Mesothelial cell of epicardium (in vitro differentiated cells): ENCODE data around the gene RTP5. TPM values are rescaled to one million over a fixed set of nuclear protein-coding genes. Genes with fewer than 3 reads are reported as not detected.
"Not testable (repeated sequence)": the region's sequence is repeated elsewhere in the genome, so short reads cannot be mapped to it uniquely, and the experiment has no call there.

Source experiments
- DNase-seq, 2 experiments: peaks; one replicate each; pipeline ENCODE4 v3.0.0; 2021; ENCODE audit warnings: low spot score in 2 of 2; ENCODE audit not compliant: unreplicated experiment in 2 of 2
- H3K27ac Mint-ChIP-seq: 2 replicates; pipeline ENCODE4 v1.8.0; 2021; ENCODE audit warnings: mixed read lengths
- H3K27me3 Mint-ChIP-seq: 2 replicates; pipeline ENCODE4 v1.8.0; 2021; ENCODE audit warnings: low read depth, mixed read lengths
- H3K36me3 Mint-ChIP-seq: 2 replicates; pipeline ENCODE4 v1.8.0; 2021; ENCODE audit warnings: mixed read lengths
- H3K4me1 Mint-ChIP-seq: 2 replicates; pipeline ENCODE4 v1.8.0; 2021; ENCODE audit warnings: mixed read lengths
- H3K4me3 Mint-ChIP-seq: 2 replicates; pipeline ENCODE4 v1.8.0; 2021; ENCODE audit warnings: mild to moderate bottlenecking, moderate library complexity, mixed read lengths
- H3K9me3 Mint-ChIP-seq: 2 replicates; pipeline ENCODE4 v1.8.0; 2021; ENCODE audit warnings: mixed read lengths
- total RNA-seq: library from RNA; stranded (reverse); gene quantifications from 3 replicates; pipeline ENCODE4 v1.2.1, GENCODE V29; 2021
- TF ChIP-seq, protein P1 (sequence below): fragments of 200-600 bp; sonication (generic); IDR thresholded peaks from one replicate; pipeline ENCODE4 v1.5.0; 2021; ENCODE audit warnings: antibody characterized with exemption; ENCODE audit not compliant: unreplicated experiment

RTP5 gene
- total RNA-seq, 1 donor from 2014 or later: not detected

DNA sequence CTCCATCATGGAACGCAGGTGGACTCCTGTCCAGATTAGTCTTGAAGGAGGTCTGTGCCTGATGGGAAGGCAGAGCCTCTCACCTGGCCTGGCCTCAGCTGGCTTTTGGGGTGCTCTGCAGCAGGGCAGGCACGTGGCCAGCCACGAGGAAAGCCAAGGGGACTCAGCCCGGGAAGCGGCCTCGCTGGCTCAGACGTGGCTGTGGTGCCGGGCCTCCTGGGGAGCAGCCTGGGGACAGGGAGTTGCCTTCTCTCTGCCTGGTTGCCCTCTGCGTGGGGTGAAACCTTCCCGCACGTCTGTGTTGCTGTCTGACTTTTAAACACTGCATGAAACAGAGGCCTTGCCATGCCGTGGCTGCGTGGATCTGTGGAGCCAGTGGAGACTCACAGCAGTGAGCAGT, 45.0 kb downstream of the RTP5 start:
- DNase-seq: no peak
- TF ChIP-seq, protein P1, sequence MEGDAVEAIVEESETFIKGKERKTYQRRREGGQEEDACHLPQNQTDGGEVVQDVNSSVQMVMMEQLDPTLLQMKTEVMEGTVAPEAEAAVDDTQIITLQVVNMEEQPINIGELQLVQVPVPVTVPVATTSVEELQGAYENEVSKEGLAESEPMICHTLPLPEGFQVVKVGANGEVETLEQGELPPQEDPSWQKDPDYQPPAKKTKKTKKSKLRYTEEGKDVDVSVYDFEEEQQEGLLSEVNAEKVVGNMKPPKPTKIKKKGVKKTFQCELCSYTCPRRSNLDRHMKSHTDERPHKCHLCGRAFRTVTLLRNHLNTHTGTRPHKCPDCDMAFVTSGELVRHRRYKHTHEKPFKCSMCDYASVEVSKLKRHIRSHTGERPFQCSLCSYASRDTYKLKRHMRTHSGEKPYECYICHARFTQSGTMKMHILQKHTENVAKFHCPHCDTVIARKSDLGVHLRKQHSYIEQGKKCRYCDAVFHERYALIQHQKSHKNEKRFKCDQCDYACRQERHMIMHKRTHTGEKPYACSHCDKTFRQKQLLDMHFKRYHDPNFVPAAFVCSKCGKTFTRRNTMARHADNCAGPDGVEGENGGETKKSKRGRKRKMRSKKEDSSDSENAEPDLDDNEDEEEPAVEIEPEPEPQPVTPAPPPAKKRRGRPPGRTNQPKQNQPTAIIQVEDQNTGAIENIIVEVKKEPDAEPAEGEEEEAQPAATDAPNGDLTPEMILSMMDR: no peak
- Mint-ChIP-seq H3K27me3 (peaks cover 15% of the 10 kb centered on the region), H3K4me3 (no peak overlapping the region), H3K36me3 (peaks cover 2% of the 10 kb centered on the region), H3K4me1 (no peaks in the 10 kb centered on the region), H3K27ac (no peak overlapping the region), H3K9me3 (peaks cover 49% of the 10 kb centered on the region)

- not testable (repeated sequence) for H3K27ac Mint-ChIP-seq, H3K4me3 Mint-ChIP-seq, DNase-seq, H3K4me1 Mint-ChIP-seq, H3K36me3 Mint-ChIP-seq
- peaks cover 16% of the 10 kb centered on the region for H3K27me3 Mint-ChIP-seq
- peaks cover 26% of the 10 kb centered on the region for H3K9me3 Mint-ChIP-seq
Observed at GRCh38 chr2:241921631-241922030, 52.1 kb downstream of the RTP5 start.

- no peak overlapping the region for H3K4me3 Mint-ChIP-seq
- H3K4me1 Mint-ChIP-seq: no peaks in the 10 kb centered on the region
- TF ChIP-seq, protein P1: no peak
- no peak overlapping the region for H3K27ac Mint-ChIP-seq
- no peaks in the 10 kb centered on the region for H3K36me3 Mint-ChIP-seq
- peaks cover 15% of the 10 kb centered on the region for H3K27me3 Mint-ChIP-seq
- peaks cover 20% of the 10 kb centered on the region for H3K9me3 Mint-ChIP-seq
- DNase-seq: no peak
Observed at GRCh38 chr2:241922411-241922810, 52.9 kb downstream of the RTP5 start.

- H3K4me1 Mint-ChIP-seq, H3K36me3 Mint-ChIP-seq, DNase-seq, H3K4me3 Mint-ChIP-seq, H3K27ac Mint-ChIP-seq: not testable (repeated sequence)
- Mint-ChIP-seq H3K9me3 (peaks cover 15% of the 10 kb centered on the region), H3K27me3 (peaks cover 11% of the 10 kb centered on the region)
Observed at GRCh38 chr2:241922816-241923601, 53.5 kb downstream of the RTP5 start.

Other genes with a start within 250 kb of the RTP5 start
- 45.7 to 51.5 TPM (median 50.1 TPM) in 3 replicates for gene THAP4, start 232.6 kb upstream of the RTP5 start, total RNA-seq
- gene ATG4B, start 232.0 kb upstream of the RTP5 start, total RNA-seq: 125 to 135 TPM (median 133 TPM) in 3 replicates
- 32.1 to 36.5 TPM (median 35.0 TPM) in 3 replicates for gene DTYMK, start 182.9 kb upstream of the RTP5 start, total RNA-seq
- 50.8 to 56.9 TPM (median 51.8 TPM) in 3 replicates for gene ING5, start 167.7 kb upstream of the RTP5 start, total RNA-seq
- gene D2HGDH, start 135.1 kb upstream of the RTP5 start, total RNA-seq: 55.5 to 60.3 TPM (median 56.6 TPM) in 3 replicates
- gene GAL3ST2, start 92.9 kb upstream of the RTP5 start, total RNA-seq: 0.86 to 1.1 TPM (median 1.1 TPM) in 3 replicates
- 0.87 to 1.8 TPM (median 1.7 TPM) in 3 replicates for gene NEU4, start 60.5 kb upstream of the RTP5 start, total RNA-seq
- gene PDCD1, start 10.8 kb upstream of the RTP5 start, total RNA-seq: not detected in 3 replicates